ENCODE data around the gene NFATC2.

The NFATC2 gene

GRCh38 chr20:51439160-51439689, 103.3 kb downstream of the NFATC2 start:
- Histone ChIP-seq H3K9me3 (ENCODE audit: severe bottlenecking) (no peaks in the 10 kb centered on the region), H3K36me3 (ENCODE audit: low read depth) (no peaks in the 10 kb centered on the region), H3K27me3 (ENCODE audit: insufficient read depth, poor library complexity, severe bottlenecking) (no peaks in the 10 kb centered on the region), H3K4me3 (ENCODE audit: severe bottlenecking) (no peak overlapping the region), H3K27ac (ENCODE audit: poor library complexity, severe bottlenecking) (no peak overlapping the region), H3K4me1 (ENCODE audit: insufficient read depth, poor library complexity, severe bottlenecking) (peaks cover 11% of the 10 kb centered on the region)
- no peak for ATAC-seq (ENCODE audit: low read depth)
- peak; percentile 72 for DNase-seq (ENCODE audit: low spot score)
- TF ChIP-seq CTCF (IDR thresholded peaks at IDR 0.05; ENCODE audit: poor library complexity, severe bottlenecking), result no peak

GRCh38 chr20:51438136-51438535, 104.4 kb downstream of the NFATC2 start:
- Histone ChIP-seq H3K9me3 (ENCODE audit: severe bottlenecking) (no peaks in the 10 kb centered on the region), H3K4me3 (ENCODE audit: severe bottlenecking) (no peak overlapping the region), H3K36me3 (ENCODE audit: low read depth) (no peaks in the 10 kb centered on the region), H3K27ac (ENCODE audit: poor library complexity, severe bottlenecking) (no peak overlapping the region), H3K4me1 (ENCODE audit: insufficient read depth, poor library complexity, severe bottlenecking) (peaks cover 12% of the 10 kb centered on the region), H3K27me3 (ENCODE audit: insufficient read depth, poor library complexity, severe bottlenecking) (no peaks in the 10 kb centered on the region)
- ATAC-seq (ENCODE audit: low read depth), result no peak
- DNase-seq (ENCODE audit: low spot score), result no peak
- TF ChIP-seq CTCF (IDR thresholded peaks at IDR 0.05; ENCODE audit: poor library complexity, severe bottlenecking), result no peak

- no peaks in the 10 kb centered on the region for H3K36me3 ChIP-seq (ENCODE audit: low read depth)
- TF ChIP-seq CTCF (IDR thresholded peaks at IDR 0.05; ENCODE audit: poor library complexity, severe bottlenecking), result no peak
- peaks cover 12% of the 10 kb centered on the region for H3K4me1 ChIP-seq (ENCODE audit: insufficient read depth, poor library complexity, severe bottlenecking)
- H3K9me3 ChIP-seq (ENCODE audit: severe bottlenecking), result no peaks in the 10 kb centered on the region
- no peak for ATAC-seq (ENCODE audit: low read depth)
- DNase-seq (ENCODE audit: low spot score), result no peak
- H3K27me3 ChIP-seq (ENCODE audit: insufficient read depth, poor library complexity, severe bottlenecking), result no peaks in the 10 kb centered on the region
- no peak overlapping the region for H3K4me3 ChIP-seq (ENCODE audit: severe bottlenecking)
- H3K27ac ChIP-seq (ENCODE audit: poor library complexity, severe bottlenecking), result no peak overlapping the region
Observed at GRCh38 chr20:51437182-51437924, 105.2 kb downstream of the NFATC2 start.

DNA sequence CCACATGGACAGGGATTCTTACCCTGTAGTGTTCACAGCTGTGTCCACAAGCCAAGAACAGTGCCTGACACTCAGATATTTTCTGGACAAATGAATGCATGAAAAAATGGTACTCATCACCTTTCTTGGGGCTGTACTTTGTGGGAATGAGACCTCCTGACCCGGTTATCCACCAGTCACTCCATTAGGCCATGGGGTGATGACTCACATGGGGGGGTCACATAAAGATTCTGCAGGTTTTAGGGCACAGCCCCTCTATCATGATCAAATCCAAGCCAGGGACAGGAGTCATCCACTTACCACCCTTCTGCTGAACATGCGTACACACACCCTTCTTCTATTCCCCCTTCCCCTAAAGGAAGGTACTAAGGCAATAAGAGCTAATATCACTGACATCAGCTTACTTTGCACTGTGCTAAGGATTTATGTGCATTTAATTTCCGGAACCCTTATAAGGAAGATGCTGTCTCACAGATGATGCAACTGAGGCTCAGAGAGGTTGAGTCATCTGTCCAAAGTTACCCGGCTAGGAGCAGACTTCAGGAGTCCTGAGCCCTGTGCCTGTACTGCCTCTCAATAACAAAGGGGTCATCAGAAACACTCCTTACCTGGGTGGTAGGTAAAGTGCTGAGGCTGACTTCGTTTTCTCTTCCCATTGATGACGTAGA, 107.8 kb downstream of the NFATC2 start:
- DNase-seq (ENCODE audit: low spot score) (no peak), ATAC-seq (ENCODE audit: low read depth) (peak; percentile 97)
- Histone ChIP-seq H3K36me3 (ENCODE audit: low read depth) (no peaks in the 10 kb centered on the region), H3K4me3 (ENCODE audit: severe bottlenecking) (no peak overlapping the region), H3K4me1 (ENCODE audit: insufficient read depth, poor library complexity, severe bottlenecking) (peaks cover 12% of the 10 kb centered on the region), H3K9me3 (ENCODE audit: severe bottlenecking) (no peaks in the 10 kb centered on the region), H3K27me3 (ENCODE audit: insufficient read depth, poor library complexity, severe bottlenecking) (no peaks in the 10 kb centered on the region), H3K27ac (ENCODE audit: poor library complexity, severe bottlenecking) (no peak overlapping the region)
- no peak for TF ChIP-seq CTCF (IDR thresholded peaks at IDR 0.05; ENCODE audit: poor library complexity, severe bottlenecking)

Measured in RWPE2 (cell line).